NCI-H1105 treated with DMSO at 0.1 percent for 48 hours (cell line): Measurements from ENCODE around the gene GZMM.

Experiments used
- DNase-seq: peaks from one replicate; lab custom pipeline; 2025; lab: John Stamatoyannopoulos, UW

GZMM gene

GRCh38 chr19:535017-535835 is 8.6 kb upstream of the GZMM start:
- no peak for DNase-seq

- no peak for DNase-seq
Observed at GRCh38 chr19:536031-536880, 7.6 kb upstream of the GZMM start.

GRCh38 chr19:536881-537404 is 6.9 kb upstream of the GZMM start:
- DNase-seq, result no peak

GRCh38 chr19:538641-539428 is 5.0 kb upstream of the GZMM start:
- no peak for DNase-seq

GRCh38 chr19:539429-540030 is 4.3 kb upstream of the GZMM start:
- no peak for DNase-seq

- DNase-seq, result no peak
Observed at GRCh38 chr19:540867-541637, 2.8 kb upstream of the GZMM start.

- DNase-seq, result no peak
Observed at GRCh38 chr19:541699-542098, 2.2 kb upstream of the GZMM start.

- DNase-seq, result no peak
Observed at GRCh38 chr19:542173-542866, 1.5 kb upstream of the GZMM start.

- DNase-seq, result no peak
Observed at GRCh38 chr19:547117-547516, 3.3 kb downstream of the GZMM start.

- no peak for DNase-seq
Observed at GRCh38 chr19:547836-548720, 4.2 kb downstream of the GZMM start.

- no peak for DNase-seq
Observed at GRCh38 chr19:548886-549830, 5.3 kb downstream of the GZMM start.

- no peak for DNase-seq
Observed at GRCh38 chr19:554817-555216, 11.0 kb downstream of the GZMM start.

GRCh38 chr19:555474-555808 is 11.6 kb downstream of the GZMM start:
- no peak for DNase-seq

GRCh38 chr19:556611-557382 is 12.9 kb downstream of the GZMM start:
- no peak for DNase-seq

- DNase-seq, result no peak
Observed at GRCh38 chr19:558770-559439, 15.1 kb downstream of the GZMM start.

GRCh38 chr19:560121-560520 is 16.3 kb downstream of the GZMM start:
- no peak for DNase-seq

GRCh38 chr19:566403-566802 is 22.6 kb downstream of the GZMM start:
- DNase-seq, result no peak
